Keratinocyte (primary cell): ENCODE data around the gene DRAM2. TPM values are rescaled to one million over a fixed set of nuclear protein-coding genes. Genes with fewer than 3 reads are reported as not detected.
A peak's percentile ranks its signal among the peaks of the same experiment; 100 is the strongest.

Experiments used
- DNase-seq: peaks from one replicate; pipeline ENCODE4 v3.0.0-alpha.2; 2011; ENCODE audit warnings: low read depth, missing footprints, low spot score
- FAIRE-seq: peaks from 2 replicates; lab custom pipeline; 2011; peaks lifted over from hg19 to GRCh38; lab: Jason Lieb, UNC
- H2AFZ ChIP-seq: 2 replicates; pipeline ENCODE4 v1.6.0; 2012; ENCODE audit warnings: low read length, control low read depth, inconsistent platforms; ENCODE audit not compliant: control insufficient read depth
- H3K27ac ChIP-seq: 2 replicates; pipeline ENCODE4 v1.5.1; 2011; ENCODE audit warnings: low read length; ENCODE audit not compliant: control insufficient read depth, insufficient read depth
- H3K27me3 ChIP-seq: 3 replicates; pipeline ENCODE4 v1.6.0; 2011; ENCODE audit warnings: low read length; ENCODE audit not compliant: control insufficient read depth, insufficient read depth; ENCODE audit errors: extremely low read depth
- H3K36me3 ChIP-seq, 2 experiments: 2 replicates in 1 of 2; 3 replicates in 1 of 2; pipeline ENCODE4 v1.5.1; 2011; ENCODE audit warnings: low read length in 2 of 2, mild to moderate bottlenecking in 1 of 2; ENCODE audit not compliant: control insufficient read depth in 2 of 2, insufficient read depth in 2 of 2; ENCODE audit errors: extremely low read depth in 1 of 2
- H3K4me1 ChIP-seq: 3 replicates; pipeline ENCODE4 v1.5.1; 2011; ENCODE audit warnings: low read length; ENCODE audit not compliant: control insufficient read depth, insufficient read depth; ENCODE audit errors: extremely low read depth
- H3K4me2 ChIP-seq: 3 replicates; pipeline ENCODE4 v1.6.0; 2011; ENCODE audit warnings: low read depth, low read length; ENCODE audit not compliant: control insufficient read depth, insufficient read depth; ENCODE audit errors: extremely low read depth
- H3K4me3 ChIP-seq, 3 experiments: fragments of 200-600 bp in 1 of 3; sonication (generic) in 1 of 3; 2 replicates in 2 of 3; 3 replicates in 1 of 3; pipeline ENCODE4 v1.5.1; 2011 to 2016; ENCODE audit warnings: low read length in 3 of 3, mild to moderate bottlenecking in 3 of 3, control low read depth in 2 of 3, inconsistent platforms in 1 of 3, low read depth in 1 of 3, mixed read lengths in 1 of 3, mixed run types in 1 of 3, moderate library complexity in 1 of 3; ENCODE audit not compliant: control insufficient read depth in 2 of 3, insufficient read depth in 2 of 3; ENCODE audit errors: extremely low read depth in 1 of 3
- H3K79me2 ChIP-seq: 2 replicates; pipeline ENCODE4 v1.6.0; 2012; ENCODE audit warnings: low read length; ENCODE audit not compliant: control insufficient read depth, insufficient read depth
- H3K9ac ChIP-seq: 3 replicates; pipeline ENCODE4 v1.6.0; 2011; ENCODE audit warnings: low read length; ENCODE audit not compliant: control insufficient read depth, insufficient read depth; ENCODE audit errors: extremely low read depth
- H3K9me1 ChIP-seq: 3 replicates; pipeline ENCODE4 v1.6.0; 2011; ENCODE audit warnings: low read length; ENCODE audit not compliant: control insufficient read depth, insufficient read depth; ENCODE audit errors: extremely low read depth
- H3K9me3 ChIP-seq: 2 replicates; pipeline ENCODE4 v1.5.1; 2012; ENCODE audit warnings: low read depth, low read length; ENCODE audit not compliant: control insufficient read depth
- H4K20me1 ChIP-seq: 3 replicates; pipeline ENCODE4 v1.6.0; 2011; ENCODE audit warnings: low read length; ENCODE audit not compliant: control insufficient read depth, insufficient read depth; ENCODE audit errors: extremely low read depth
- EZH2 ChIP-seq: IDR thresholded peaks from one replicate; pipeline ENCODE4 v1.6.1; 2012; ENCODE audit warnings: inconsistent platforms, mild to moderate bottlenecking, low read length, moderate library complexity
- dilution Hi-C: fragments of 300-500 bp; cut with MboI; formaldehyde crosslinking; loops from one replicate; pipeline ENCODE4 v1.7.0; 2020; ENCODE audit warnings: low sequenced_read_pairs; ENCODE audit not compliant: extremely low pct_ligation_motif_present
- polyA plus RNA-seq, 5 experiments: library from polyadenylated mRNA; depleted of rRNA in 3 of 5; stranded (reverse) in 3 of 5; stranded (forward) in 1 of 5; unstranded in 1 of 5; fragments of >200 nt; gene quantifications; 1 replicate in 1 of 5; 2 replicates in 3 of 5; 3 replicates in 1 of 5; pipeline versions ENCODE4 v1.2.1 to v1.2.3, GENCODE V29; 2011 to 2012; ENCODE audit warnings: missing spikeins in 2 of 5, low read depth in 1 of 5, low replicate concordance in 1 of 5
- TF ChIP-seq, protein P1 (sequence below), 3 experiments: IDR thresholded peaks in 1 of 3; conservative IDR thresholded peaks in 1 of 3; optimal IDR thresholded peaks in 1 of 3; 2 replicates in 2 of 3; 3 replicates in 1 of 3; pipeline versions ENCODE3 to v1.5.1; 2011; ENCODE audit warnings: low read length in 3 of 3, mild to moderate bottlenecking in 3 of 3, moderate library complexity in 2 of 3, control low read depth in 1 of 3, inconsistent platforms in 1 of 3; ENCODE audit not compliant: insufficient read depth in 2 of 3; ENCODE audit errors: extremely low read depth in 1 of 3

Gene DRAM2
- polyA plus RNA-seq, 1 donor (not counting 4 experiments of a cell fraction or from before 2014, with no cell fraction given) = 118 TPM

DNA sequence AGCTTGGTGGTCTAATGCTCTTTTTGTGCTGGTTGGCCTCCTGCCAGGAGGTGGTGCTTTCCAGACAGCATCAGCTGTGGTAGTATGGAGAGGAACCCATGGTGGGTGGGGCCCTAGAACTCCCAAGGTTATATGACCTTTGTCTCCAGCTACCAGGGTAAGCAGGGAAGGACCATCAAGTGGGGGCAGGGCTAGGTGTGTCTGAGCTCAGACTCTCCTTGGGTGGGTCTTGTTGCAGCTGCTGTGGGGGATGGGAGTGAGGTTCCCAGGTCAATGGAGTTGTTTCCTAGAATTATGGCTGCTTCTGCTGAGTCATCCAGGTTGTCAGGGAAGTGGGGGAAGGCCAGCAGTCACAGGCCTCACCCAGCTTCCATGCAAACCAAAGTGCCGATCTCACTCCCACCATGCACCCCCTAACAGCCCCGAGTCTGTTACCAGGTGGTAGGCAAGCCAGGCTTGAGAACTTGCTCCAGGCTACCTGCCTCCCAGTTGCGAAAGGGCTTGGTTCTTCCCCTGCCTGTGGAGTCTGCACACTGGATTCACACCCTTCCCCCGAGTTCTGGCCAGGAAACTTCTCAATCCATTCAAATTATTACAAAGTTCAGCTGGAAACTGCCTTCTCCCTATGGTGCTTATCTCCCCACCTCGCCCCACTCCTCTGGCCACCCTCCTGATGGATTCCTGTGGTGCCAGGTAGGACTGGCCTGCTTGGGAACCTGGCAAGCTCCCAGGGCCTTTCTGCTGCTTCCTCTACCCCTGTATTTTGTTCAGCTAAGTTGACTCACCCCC lies 37.8 kb downstream of the DRAM2 start:
- no peak overlapping the region for H3K4me2 ChIP-seq
- FAIRE-seq (no peak), DNase-seq (no peak)
- H2AFZ ChIP-seq = peak overlapping the region; percentile 42
- H3K9me1 ChIP-seq = no peaks in the 10 kb centered on the region
- no peaks in the 10 kb centered on the region for H3K79me2 ChIP-seq
- H3K4me3 ChIP-seq = no peak overlapping the region
- H3K27me3 ChIP-seq = no peaks in the 10 kb centered on the region
- no peak overlapping the region for H3K9ac ChIP-seq
- no peak overlapping the region for H3K27ac ChIP-seq
- H3K9me3 ChIP-seq = no peaks in the 10 kb centered on the region
- TF ChIP-seq, protein P1, sequence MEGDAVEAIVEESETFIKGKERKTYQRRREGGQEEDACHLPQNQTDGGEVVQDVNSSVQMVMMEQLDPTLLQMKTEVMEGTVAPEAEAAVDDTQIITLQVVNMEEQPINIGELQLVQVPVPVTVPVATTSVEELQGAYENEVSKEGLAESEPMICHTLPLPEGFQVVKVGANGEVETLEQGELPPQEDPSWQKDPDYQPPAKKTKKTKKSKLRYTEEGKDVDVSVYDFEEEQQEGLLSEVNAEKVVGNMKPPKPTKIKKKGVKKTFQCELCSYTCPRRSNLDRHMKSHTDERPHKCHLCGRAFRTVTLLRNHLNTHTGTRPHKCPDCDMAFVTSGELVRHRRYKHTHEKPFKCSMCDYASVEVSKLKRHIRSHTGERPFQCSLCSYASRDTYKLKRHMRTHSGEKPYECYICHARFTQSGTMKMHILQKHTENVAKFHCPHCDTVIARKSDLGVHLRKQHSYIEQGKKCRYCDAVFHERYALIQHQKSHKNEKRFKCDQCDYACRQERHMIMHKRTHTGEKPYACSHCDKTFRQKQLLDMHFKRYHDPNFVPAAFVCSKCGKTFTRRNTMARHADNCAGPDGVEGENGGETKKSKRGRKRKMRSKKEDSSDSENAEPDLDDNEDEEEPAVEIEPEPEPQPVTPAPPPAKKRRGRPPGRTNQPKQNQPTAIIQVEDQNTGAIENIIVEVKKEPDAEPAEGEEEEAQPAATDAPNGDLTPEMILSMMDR (optimal IDR thresholded peaks at IDR 0.05 in 1 of 3, IDR thresholded peaks at IDR 0.05 in 1 of 3, conservative IDR thresholded peaks at IDR 0.05 in 1 of 3; ENCODE audit: extremely low read depth in 1 of 3, insufficient read depth in 2 of 3, low read length in 3 of 3) = no peak
- TF ChIP-seq EZH2 = no peak
- H4K20me1 ChIP-seq = no peaks in the 10 kb centered on the region
- dilution Hi-C loops = no loop called here
- H3K4me1 ChIP-seq = peaks cover 6% of the 10 kb centered on the region
- H3K36me3 ChIP-seq = no peaks in the 10 kb centered on the region

DNA sequence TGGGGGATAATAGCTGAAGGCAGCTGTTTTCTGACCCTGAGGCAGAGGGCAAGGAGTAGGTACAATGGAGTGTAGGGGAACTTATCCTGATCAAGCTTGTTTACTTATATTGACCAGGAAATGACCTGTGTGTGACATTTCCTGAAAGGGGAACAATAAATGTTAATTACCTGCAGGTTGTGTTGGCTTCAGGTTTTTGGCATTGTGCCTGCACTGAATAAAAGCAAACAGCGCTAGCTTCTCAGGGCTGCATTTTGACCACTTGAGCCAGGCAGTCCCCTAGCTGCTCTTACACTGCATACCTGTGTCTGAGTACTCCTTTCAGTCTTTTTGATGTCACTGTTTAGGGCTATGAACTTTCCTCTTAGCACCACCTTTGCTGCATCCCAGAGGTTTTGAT lies 40.6 kb downstream of the DRAM2 start:
- Histone ChIP-seq H3K36me3 (no peaks in the 10 kb centered on the region), H3K4me1 (peaks cover 6% of the 10 kb centered on the region), H3K9ac (no peak overlapping the region), H3K27ac (no peak overlapping the region), H3K4me3 (no peak overlapping the region), H3K27me3 (no peaks in the 10 kb centered on the region), H3K79me2 (no peaks in the 10 kb centered on the region), H3K9me3 (no peaks in the 10 kb centered on the region), H3K4me2 (no peak overlapping the region), H4K20me1 (no peaks in the 10 kb centered on the region), H3K9me1 (no peaks in the 10 kb centered on the region), H2AFZ (no peak overlapping the region)
- dilution Hi-C loops = no loop called here
- TF ChIP-seq, protein P1 (optimal IDR thresholded peaks at IDR 0.05 in 1 of 3, IDR thresholded peaks at IDR 0.05 in 1 of 3, conservative IDR thresholded peaks at IDR 0.05 in 1 of 3; ENCODE audit: extremely low read depth in 1 of 3, insufficient read depth in 2 of 3, low read length in 3 of 3) = no peak
- no peak for TF ChIP-seq EZH2
- DNase-seq (no peak), FAIRE-seq (no peak)
